K562 (cell line): ENCODE measurements around the gene KMT5C. TPM values are rescaled to one million over a fixed set of nuclear protein-coding genes. Genes with fewer than 3 reads are reported as not detected.

Experiments used
- ATAC-seq: fragments of 200-7000 bp; cut with Tn5 transposase; 3 replicates; pipeline ENCODE4 v1.9.1; 2020; ENCODE audit warnings: moderate library complexity
- BruUV-seq: library from RNA; stranded (reverse); fragments of 400-500 nt; replicated peaks from 2 replicates; lab custom pipeline; 2021; lab: Mats Ljungman, UMichigan
- CTCF ChIA-PET: fragments of 300-600 bp; formaldehyde crosslinking; extraction: SDS; loops from one replicate; lab custom pipeline; 2021; ENCODE audit warnings: low intra/inter-chr PET ratio; lab: Yijun Ruan, JAX
- POLR2A ChIA-PET: fragments of 300-600, 350-650 bp; sonication (Branson Sonifier 250); formaldehyde crosslinking; extraction: SDS; loops from one replicate; lab custom pipeline; 2021; ENCODE audit warnings: antibody characterized with exemption, inconsistent platforms; lab: Yijun Ruan, JAX
- DNase-seq, 4 experiments: peaks; one replicate each; pipeline versions ENCODE4 v3.0.0 to v3.0.0-alpha.2; 2011 to 2018; ENCODE audit warnings: low spot score in 3 of 4, mixed read lengths in 3 of 4; ENCODE audit errors: extremely low read depth in 1 of 4
- FAIRE-seq: peaks from 2 replicates; lab custom pipeline; 2011; peaks lifted over from hg19 to GRCh38; lab: Jason Lieb, UNC
- H2AFZ ChIP-seq: 2 replicates; pipeline ENCODE4 v1.6.0; 2011; ENCODE audit warnings: low read depth, low read length, control low read depth, inconsistent platforms
- H3K27ac ChIP-seq: fragments of 200-600 bp; 3 replicates; pipeline ENCODE4 v1.8.0; 2011; ENCODE audit warnings: low read depth, mild to moderate bottlenecking, control low read depth, inconsistent platforms, low read length, moderate library complexity, mixed read lengths; ENCODE audit errors: extremely low read depth
- H3K27me3 ChIP-seq, 2 experiments: fragments of 300-600 bp in 1 of 2; 2 replicates in 1 of 2; 3 replicates in 1 of 2; pipeline versions ENCODE4 v1.6.0 to v1.8.0; 2011; ENCODE audit warnings: inconsistent platforms in 2 of 2, low read length in 2 of 2, mild to moderate bottlenecking in 1 of 2, mixed read lengths in 1 of 2, moderate library complexity in 1 of 2; ENCODE audit not compliant: control insufficient read depth in 2 of 2, insufficient read depth in 2 of 2
- H3K36me3 ChIP-seq: fragments of 300-600 bp; 3 replicates; pipeline ENCODE4 v1.8.0; 2011; ENCODE audit warnings: mild to moderate bottlenecking, low read length, inconsistent platforms; ENCODE audit not compliant: control insufficient read depth, insufficient read depth
- H3K4me1 ChIP-seq, 2 experiments: fragments of 200-600 bp in 1 of 2; replicated peaks in 1 of 2; 2 replicates in 1 of 2; 3 replicates in 1 of 2; pipeline versions ENCODE4 v1.5.1 to v1.8.0; 2011; ENCODE audit warnings: inconsistent platforms in 2 of 2, low read length in 2 of 2, mild to moderate bottlenecking in 1 of 2, mixed read lengths in 1 of 2, moderate library complexity in 1 of 2; ENCODE audit not compliant: control insufficient read depth in 2 of 2, insufficient read depth in 2 of 2
- H3K4me2 ChIP-seq: 2 replicates; pipeline ENCODE4 v1.6.1; 2011; ENCODE audit warnings: low read length, control low read depth, inconsistent platforms, mixed read lengths; ENCODE audit not compliant: insufficient read depth
- H3K4me3 ChIP-seq: fragments of 200-600 bp; sonication (generic), shearing (Covaris generic); 2 replicates; pipeline ENCODE4 v1.5.1; 2016; ENCODE audit warnings: control low read depth, inconsistent platforms
- H3K79me2 ChIP-seq: fragments of 200-600 bp; 3 replicates; pipeline ENCODE4 v1.8.0; 2011; ENCODE audit warnings: low read length, inconsistent platforms; ENCODE audit not compliant: control insufficient read depth, insufficient read depth
- H3K9ac ChIP-seq, 2 experiments: 2 replicates each; pipeline versions ENCODE4 v1.6.0 to v1.6.1; 2011; ENCODE audit warnings: low read depth in 2 of 2, low read length in 2 of 2, control low read depth in 1 of 2, inconsistent platforms in 1 of 2, mild to moderate bottlenecking in 1 of 2, mixed read lengths in 1 of 2; ENCODE audit not compliant: insufficient read depth in 1 of 2
- H3K9me1 ChIP-seq: one replicate; pipeline ENCODE4 v1.6.0; 2011; ENCODE audit warnings: inconsistent platforms, mild to moderate bottlenecking, low read length, moderate library complexity; ENCODE audit not compliant: control insufficient read depth, insufficient read depth
- H3K9me3 ChIP-seq: replicated peaks from 2 replicates; pipeline ENCODE4 v1.5.1; 2011; ENCODE audit warnings: low read depth, low read length, inconsistent platforms; ENCODE audit not compliant: control insufficient read depth, insufficient read depth
- H4K20me1 ChIP-seq: replicated peaks from 2 replicates; pipeline ENCODE4 v1.6.1; 2011; ENCODE audit warnings: low read length, inconsistent platforms, mixed read lengths; ENCODE audit not compliant: control insufficient read depth, insufficient read depth
- ASH1L ChIP-seq: fragments of 450-650 bp; IDR thresholded peaks from 2 replicates; pipeline ENCODE4 v1.6.1; 2018; ENCODE audit warnings: borderline replicate concordance, mild to moderate bottlenecking, low read depth; ENCODE audit not compliant: partially characterized antibody
- BRD4 ChIP-seq: fragments of 200-600 bp; sonication (generic); IDR thresholded peaks from 2 replicates; pipeline ENCODE4 v1.6.1; 2017; ENCODE audit warnings: inconsistent platforms
- CTBP1 ChIP-seq: fragments of 450-650 bp; IDR thresholded peaks from 2 replicates; pipeline ENCODE4 v1.6.1; 2016; ENCODE audit warnings: borderline replicate concordance
- E2F3 ChIP-seq: fragments of 250-450 bp; sonication (Bioruptor Pico); IDR thresholded peaks from 2 replicates; pipeline ENCODE4 v1.4.0; 2020; ENCODE audit warnings: mild to moderate bottlenecking
- EGR1 ChIP-seq: fragments of 450-650 bp; conservative IDR thresholded peaks from 2 replicates; pipeline ENCODE4 v1.6.1; 2017; ENCODE audit warnings: mild to moderate bottlenecking
- EWSR1 ChIP-seq: fragments of 450-650 bp; IDR thresholded peaks from 2 replicates; pipeline ENCODE4 v1.6.1; 2018; ENCODE audit warnings: borderline replicate concordance, mild to moderate bottlenecking, low read depth, moderate library complexity; ENCODE audit not compliant: partially characterized antibody
- FOXP4 ChIP-seq: sonication (generic); formaldehyde crosslinking; IDR thresholded peaks from 2 replicates; pipeline ENCODE4 v1.8.0; 2022; ENCODE audit warnings: mild to moderate bottlenecking, missing genetic modification reagents, borderline replicate concordance
- GATAD2B ChIP-seq: fragments of 450-650 bp; IDR thresholded peaks from 2 replicates; pipeline ENCODE4 v1.6.1; 2017; ENCODE audit warnings: mild to moderate bottlenecking, borderline replicate concordance
- MEF2A ChIP-seq: IDR thresholded peaks from 2 replicates; pipeline ENCODE4 v1.6.1; 2011; ENCODE audit warnings: low read depth, mild to moderate bottlenecking, low read length, moderate library complexity; ENCODE audit not compliant: control insufficient read depth
- NONO ChIP-seq, 2 experiments: fragments of 200-400 bp in 1 of 2; fragments of 450-650 bp in 1 of 2; formaldehyde crosslinking in 1 of 2; IDR thresholded peaks; 2 replicates each; pipeline ENCODE4 v1.6.1; 2017; ENCODE audit warnings: low read depth in 2 of 2, mild to moderate bottlenecking in 2 of 2, moderate library complexity in 2 of 2, low read length in 1 of 2
- RBM14 ChIP-seq: fragments of 200-400 bp; formaldehyde crosslinking; IDR thresholded peaks from 2 replicates; pipeline ENCODE4 v1.6.1; 2018; ENCODE audit warnings: low read depth, mild to moderate bottlenecking, low read length, moderate library complexity, borderline replicate concordance; ENCODE audit not compliant: insufficient read depth
- RBM17 ChIP-seq: fragments of 200-400 bp; formaldehyde crosslinking; IDR thresholded peaks from 2 replicates; pipeline ENCODE4 v1.6.1; 2017; ENCODE audit warnings: low read depth, mild to moderate bottlenecking, low read length, borderline replicate concordance
- SOX6 ChIP-seq: fragments of 450-650 bp; IDR thresholded peaks from 2 replicates; pipeline ENCODE4 v1.6.1; 2014; ENCODE audit warnings: mild to moderate bottlenecking
- STAG1 ChIP-seq: sonication (generic); formaldehyde crosslinking; IDR thresholded peaks from 2 replicates; pipeline ENCODE4 v1.5.0; 2020; ENCODE audit warnings: missing genetic modification reagents, borderline replicate concordance
- STAT5A ChIP-seq: IDR thresholded peaks from 2 replicates; pipeline ENCODE4 v1.6.1; 2012; ENCODE audit warnings: low read length, inconsistent platforms, borderline replicate concordance
- SUPT5H ChIP-seq: fragments of 450-650 bp; IDR thresholded peaks from 2 replicates; pipeline ENCODE4 v1.6.1; 2016
- TAF15 ChIP-seq: fragments of 200-400 bp; formaldehyde crosslinking; IDR thresholded peaks from 2 replicates; pipeline ENCODE4 v1.6.1; 2017; ENCODE audit warnings: mild to moderate bottlenecking, low read depth, low read length, moderate library complexity
- U2AF2 ChIP-seq: fragments of 200-400 bp; formaldehyde crosslinking; optimal IDR thresholded peaks from 2 replicates; pipeline ENCODE3; 2017; ENCODE audit warnings: low read depth, mild to moderate bottlenecking, low read length
- ZNF583 ChIP-seq: fragments of 250-450 bp; sonication (Bioruptor Pico); IDR thresholded peaks from 2 replicates; pipeline ENCODE4 v1.4.0; 2020
- WGBS: fragments of 100-300 bp; shearing (Covaris generic); methylation state at CpG from one replicate; pipeline ENCODE4 v1.1.6; 2016; ENCODE audit warnings: low coverage, mixed read lengths; ENCODE audit not compliant: insufficient coverage; ENCODE audit errors: missing lambda C conversion rate; 5-methylcytosine and 5-hydroxymethylcytosine counted together
- in situ Hi-C: fragments of 300-500 bp; cut with MboI; formaldehyde crosslinking; loops from 4 replicates; pipeline ENCODE4 v1.15.0; 2018; ENCODE audit warnings: inconsistent platforms, mixed read lengths
- intact Hi-C: fragments of 100-400 bp; cut with micrococcal nuclease; formaldehyde crosslinking; loops from 2 replicates; pipeline ENCODE4 v1.14.2; 2022
- polyA plus RNA-seq, 8 experiments: library from polyadenylated mRNA; depleted of rRNA in 4 of 8; stranded (reverse) in 5 of 8; unstranded in 3 of 8; fragments of >200 nt; fragmentation: Nextera tagmentation in 2 of 8; fragmentation: Illumina TruSeq in 1 of 8; extraction: Ambion mirVana in 2 of 8; extraction: Trizol in 1 of 8; gene quantifications; 2 replicates each; pipeline versions ENCODE4 v1.2.1 to v1.2.3, GENCODE V29; 2011 to 2014; ENCODE audit warnings: inconsistent platforms in 1 of 8, missing spikeins in 1 of 8
- total RNA-seq, 7 experiments: library from RNA; depleted of rRNA in 6 of 7; stranded (reverse); fragments of >200 nt in 6 of 7; fragmentation: Illumina TruSeq in 2 of 7; extraction: Trizol in 2 of 7; gene quantifications; 2 replicates each; pipeline versions ENCODE4 v1.2.1 to v1.2.3, GENCODE V29; 2011 to 2021; ENCODE audit warnings: low replicate concordance in 1 of 7
- TF ChIP-seq, protein P1 (sequence below): fragments of 450-650 bp; conservative IDR thresholded peaks from 2 replicates; pipeline ENCODE4 v1.6.1; 2016; ENCODE audit warnings: missing genetic modification characterization, low read depth, mild to moderate bottlenecking, control low read depth, missing compliant biosample characterization

Gene KMT5C
- total and polyA plus RNA-seq, 9 of the 15 experiments (the other 6 are each of a cell fraction or from before 2014, with no cell fraction given), result 0.15 to 53.5 (median 16.6) TPM

GRCh38 chr19:55369653-55370304, 30.1 kb downstream of the KMT5C start:
- Histone ChIP-seq H3K4me2 (peak overlapping the region; percentile 39; the same call in 1 of the 2 replicates), H2AFZ (peak overlapping the region; percentile 58; the same call in 1 of the 2 replicates), H3K9me1 (no peaks in the 10 kb centered on the region), H3K9me3 (no peaks in the 10 kb centered on the region), H3K36me3 (no peaks in the 10 kb centered on the region), H3K27me3 (peaks cover 11% of the 10 kb centered on the region in 2 experiments; a peak in 4 of 5 replicates), H3K9ac (peak overlapping the region in 1 of 2 experiments; percentile 81; a peak in 2 of 4 replicates), H3K4me1 (peaks cover 2 to 56% of the 10 kb centered on the region in 2 experiments; a peak in 3 of 5 replicates), H3K4me3 (no peak overlapping the region; the same call in 1 of the 2 replicates), H3K79me2 (no peaks in the 10 kb centered on the region), H4K20me1 (0 out of 2 replicates have a peak, but pooled peaks cover 3% of the 10 kb centered on the region), H3K27ac (no peak overlapping the region)
- in situ Hi-C loops, result no loop called here
- ChIA-PET POLR2A (interaction anchor here (1.2 kb wide), 1 partner anchor 9 kb away, joined by 3 read pairs; no protein-coding TSS in a partner anchor), CTCF (no interaction called here)
- WGBS, result 2% methylated on average over 28 of the region's 59 CpGs
- ATAC-seq, result peak; percentile 64
- FAIRE-seq, result no peak
- DNase-seq, result peak; percentile 52 to 93 (median 86)
- intact Hi-C loops, result no loop called here
- no TSS peak for BruUV-seq
- TF ChIP-seq FOXP4 (CRISPR knock-in tag), result no peak
- TF ChIP-seq BRD4, result no peak
- no peak for TF ChIP-seq SOX6
- TF ChIP-seq ZNF583 (CRISPR knock-in tag), result no peak
- TF ChIP-seq EGR1, result 0 out of 2 replicates have a peak, but pooled peaks have one; percentile 14
- TF ChIP-seq, protein P1, sequence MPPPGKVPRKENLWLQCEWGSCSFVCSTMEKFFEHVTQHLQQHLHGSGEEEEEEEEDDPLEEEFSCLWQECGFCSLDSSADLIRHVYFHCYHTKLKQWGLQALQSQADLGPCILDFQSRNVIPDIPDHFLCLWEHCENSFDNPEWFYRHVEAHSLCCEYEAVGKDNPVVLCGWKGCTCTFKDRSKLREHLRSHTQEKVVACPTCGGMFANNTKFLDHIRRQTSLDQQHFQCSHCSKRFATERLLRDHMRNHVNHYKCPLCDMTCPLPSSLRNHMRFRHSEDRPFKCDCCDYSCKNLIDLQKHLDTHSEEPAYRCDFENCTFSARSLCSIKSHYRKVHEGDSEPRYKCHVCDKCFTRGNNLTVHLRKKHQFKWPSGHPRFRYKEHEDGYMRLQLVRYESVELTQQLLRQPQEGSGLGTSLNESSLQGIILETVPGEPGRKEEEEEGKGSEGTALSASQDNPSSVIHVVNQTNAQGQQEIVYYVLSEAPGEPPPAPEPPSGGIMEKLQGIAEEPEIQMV (tag), result no peak
- TF ChIP-seq U2AF2, result no peak
- TF ChIP-seq E2F3 (CRISPR knock-in tag), result no peak
- no peak for TF ChIP-seq SUPT5H
- no peak for TF ChIP-seq ASH1L
- TF ChIP-seq MEF2A, result no peak
- TF ChIP-seq STAT5A, result no peak
- 0 out of 2 replicates have a peak, but pooled peaks have one; percentile 12 for TF ChIP-seq CTBP1
- no peak for TF ChIP-seq STAG1 (CRISPR knock-in tag)
- TF ChIP-seq EWSR1, result no peak
- TF ChIP-seq NONO (IDR thresholded peaks at IDR 0.05; ENCODE audit: low read depth in 2 of 2, low read length in 1 of 2), result no peak
- no peak for TF ChIP-seq RBM17
- 0 out of 2 replicates have a peak, but pooled peaks have one; percentile 12 for TF ChIP-seq RBM14
- no peak for TF ChIP-seq TAF15
- TF ChIP-seq GATAD2B, result no peak
